ENCODE data around the gene MBD4.

DNA sequence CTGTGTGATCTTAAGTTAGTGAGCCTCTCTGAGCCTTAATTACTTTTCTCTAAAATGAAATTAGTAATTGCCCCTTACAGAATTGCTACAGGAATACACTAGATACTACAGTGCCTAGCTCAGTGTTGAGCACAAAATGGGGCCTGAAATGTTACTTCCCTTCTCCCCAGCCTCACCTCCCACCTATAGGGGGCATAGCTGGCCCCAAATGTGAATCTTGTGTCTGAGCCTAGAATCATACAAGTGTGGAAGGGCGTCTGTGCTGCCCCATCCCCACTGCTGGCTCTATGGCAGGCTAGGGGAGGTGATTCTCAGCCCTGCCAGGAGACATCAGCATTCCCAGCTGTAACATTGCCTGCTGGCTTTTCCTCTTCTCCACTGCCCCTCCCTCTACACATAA, 43.0 kb upstream of the MBD4 start:
- TF ChIP-seq, protein P1, sequence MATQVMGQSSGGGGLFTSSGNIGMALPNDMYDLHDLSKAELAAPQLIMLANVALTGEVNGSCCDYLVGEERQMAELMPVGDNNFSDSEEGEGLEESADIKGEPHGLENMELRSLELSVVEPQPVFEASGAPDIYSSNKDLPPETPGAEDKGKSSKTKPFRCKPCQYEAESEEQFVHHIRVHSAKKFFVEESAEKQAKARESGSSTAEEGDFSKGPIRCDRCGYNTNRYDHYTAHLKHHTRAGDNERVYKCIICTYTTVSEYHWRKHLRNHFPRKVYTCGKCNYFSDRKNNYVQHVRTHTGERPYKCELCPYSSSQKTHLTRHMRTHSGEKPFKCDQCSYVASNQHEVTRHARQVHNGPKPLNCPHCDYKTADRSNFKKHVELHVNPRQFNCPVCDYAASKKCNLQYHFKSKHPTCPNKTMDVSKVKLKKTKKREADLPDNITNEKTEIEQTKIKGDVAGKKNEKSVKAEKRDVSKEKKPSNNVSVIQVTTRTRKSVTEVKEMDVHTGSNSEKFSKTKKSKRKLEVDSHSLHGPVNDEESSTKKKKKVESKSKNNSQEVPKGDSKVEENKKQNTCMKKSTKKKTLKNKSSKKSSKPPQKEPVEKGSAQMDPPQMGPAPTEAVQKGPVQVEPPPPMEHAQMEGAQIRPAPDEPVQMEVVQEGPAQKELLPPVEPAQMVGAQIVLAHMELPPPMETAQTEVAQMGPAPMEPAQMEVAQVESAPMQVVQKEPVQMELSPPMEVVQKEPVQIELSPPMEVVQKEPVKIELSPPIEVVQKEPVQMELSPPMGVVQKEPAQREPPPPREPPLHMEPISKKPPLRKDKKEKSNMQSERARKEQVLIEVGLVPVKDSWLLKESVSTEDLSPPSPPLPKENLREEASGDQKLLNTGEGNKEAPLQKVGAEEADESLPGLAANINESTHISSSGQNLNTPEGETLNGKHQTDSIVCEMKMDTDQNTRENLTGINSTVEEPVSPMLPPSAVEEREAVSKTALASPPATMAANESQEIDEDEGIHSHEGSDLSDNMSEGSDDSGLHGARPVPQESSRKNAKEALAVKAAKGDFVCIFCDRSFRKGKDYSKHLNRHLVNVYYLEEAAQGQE (IDR thresholded peaks at IDR 0.05; ENCODE audit: low read depth), result no peak
- TF ChIP-seq RAD21 (IDR thresholded peaks at IDR 0.05; ENCODE audit: low read depth), result no peak
- no peak for TF ChIP-seq CEBPB (IDR thresholded peaks at IDR 0.05)
- TF ChIP-seq, protein P2, sequence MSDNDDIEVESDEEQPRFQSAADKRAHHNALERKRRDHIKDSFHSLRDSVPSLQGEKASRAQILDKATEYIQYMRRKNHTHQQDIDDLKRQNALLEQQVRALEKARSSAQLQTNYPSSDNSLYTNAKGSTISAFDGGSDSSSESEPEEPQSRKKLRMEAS (IDR thresholded peaks at IDR 0.05), result no peak
- no peak for TF ChIP-seq CREB1 (IDR thresholded peaks at IDR 0.05; ENCODE audit: low read depth)
- no peak for TF ChIP-seq TCF12 (IDR thresholded peaks at IDR 0.05; ENCODE audit: low read depth)
